ENCODE data around the gene CARD16. TPM values are rescaled to one million over a fixed set of nuclear protein-coding genes. Genes with fewer than 3 reads are reported as not detected.
"Not testable (repeated sequence)": the region's sequence is repeated elsewhere in the genome, so short reads cannot be mapped to it uniquely, and the experiment has no call there.

CARD16 gene
- total and polyA plus RNA-seq, 7 experiments from 2014 or later: 37.1 to 184 (median 69.4) TPM

- Mint-ChIP-seq H3K27me3 (no peaks in the 10 kb centered on the region), H3K4me3 (peak within 1 kb of the TSS; percentile 90 to 98 (median 94)), H3K9me3 (peaks cover 0 to 7% (median 2%) of the 10 kb centered on the region in 11 donors), H3K36me3 (peaks cover 12 to 50% (median 41%) of the 10 kb centered on the region in 5 donors), H3K4me1 (peaks cover 32 to 63% (median 59%) of the 10 kb centered on the region in 7 donors), H3K27ac (peak within 1 kb of the TSS; percentile 92 to 100 (median 96))
- Histone ChIP-seq H3K36me3 (ENCODE audit: control insufficient read depth in 2 of 3, insufficient read depth in 3 of 3, low read length in 3 of 3) (peaks cover 6 to 12% (median 6%) of the 10 kb centered on the region in 3 experiments), H3K27ac (ENCODE audit: low read depth, low read length) (peak within 1 kb of the TSS; percentile 85), H3K9me3 (ENCODE audit: control insufficient read depth in 2 of 3, low read length in 3 of 3) (no peaks in the 10 kb centered on the region), H3K4me3 (ENCODE audit: low read length) (peak within 1 kb of the TSS; percentile 70), H3K27me3 (ENCODE audit: control insufficient read depth in 2 of 2, insufficient read depth in 2 of 2, low read length in 2 of 2) (no peaks in the 10 kb centered on the region), H3K4me1 (ENCODE audit: control insufficient read depth in 2 of 2, insufficient read depth in 2 of 2, low read length in 2 of 2) (peaks cover 19 to 37% of the 10 kb centered on the region in 2 donors)
- ChIA-PET POLR2A (interaction anchor here (0.6 to 1.3 kb wide), 5 partner anchors 8 to 348 kb away, joined by 3 to 5 read pairs (median 3); no protein-coding TSS in a partner anchor), CTCF (interaction anchor here (0.6 kb wide), 1 partner anchor 128 kb away, joined by 4 read pairs; no protein-coding TSS in a partner anchor)
- intact Hi-C loops (cut with micrococcal nuclease): loop anchor here (2.0 to 10.0 kb wide), 3 partner anchors 66 to 990 kb away; partner anchors contain the start of genes CASP4 (in 1 of the 2) and MSANTD4 (in 1 of the 2)
- peak; percentile 82 for ATAC-seq
- peak in 7 of 9 donors; percentile 26 to 52 (median 38) for DNase-seq
Measured at GRCh38 chr11:105034813-105035620, 10.1 kb downstream of the CARD16 start, which contains the start of gene CASP1. TSS of gene CASP1 (minus strand) at chr11:105035144. CDS start at chr11:105035113, 31 bp downstream.

DNA sequence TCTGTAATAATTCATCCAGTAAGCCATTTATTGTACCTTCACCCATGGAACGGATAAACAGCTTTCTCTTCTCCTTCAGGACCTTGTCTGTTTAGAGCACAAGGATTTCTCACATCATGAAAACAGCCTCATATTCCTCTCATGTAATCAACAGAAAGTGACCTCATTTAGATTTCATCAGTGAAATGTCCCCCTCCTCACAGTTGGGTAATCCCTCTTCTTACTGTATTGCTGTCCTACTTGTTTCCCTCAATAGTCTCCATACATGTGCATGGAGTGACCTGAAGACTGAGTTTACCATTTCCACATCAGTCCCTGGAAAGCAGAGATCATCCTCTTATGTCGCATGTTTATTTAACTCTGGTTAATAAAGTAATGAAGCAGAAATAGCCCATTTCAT is 10.7 kb downstream of the CARD16 start:
- Mint-ChIP-seq H3K36me3 (peaks cover 12 to 51% (median 41%) of the 10 kb centered on the region in 5 donors), H3K27ac (peak overlapping the region; percentile 92 to 100 (median 96)), H3K4me1 (peaks cover 32 to 65% (median 54%) of the 10 kb centered on the region in 7 donors), H3K4me3 (peak overlapping the region; percentile 90 to 98 (median 94))
- ATAC-seq: peak; percentile 18
- peak overlapping the region; percentile 85 for H3K27ac ChIP-seq (ENCODE audit: low read depth, low read length)
- DNase-seq: peak in 1 of 9 donors; percentile 7
- H3K9me3 ChIP-seq (ENCODE audit: control insufficient read depth in 2 of 3, low read length in 3 of 3); CTCF ChIA-PET; H3K27me3 Mint-ChIP-seq; H3K27me3 ChIP-seq (ENCODE audit: control insufficient read depth in 2 of 2, insufficient read depth in 2 of 2, low read length in 2 of 2); H3K9me3 Mint-ChIP-seq: not testable (repeated sequence)
- peaks cover 19 to 44% of the 10 kb centered on the region in 2 donors for H3K4me1 ChIP-seq (ENCODE audit: control insufficient read depth in 2 of 2, insufficient read depth in 2 of 2, low read length in 2 of 2)
- intact Hi-C loops (cut with micrococcal nuclease): loop anchor here (2.0 to 10.0 kb wide), 2 partner anchors 66 to 990 kb away; partner anchors contain the start of genes CASP4 (in 1 of the 2) and MSANTD4 (in 1 of the 2)
- peaks cover 12 to 18% (median 12%) of the 10 kb centered on the region in 3 experiments for H3K36me3 ChIP-seq (ENCODE audit: control insufficient read depth in 2 of 3, insufficient read depth in 3 of 3, low read length in 3 of 3)
- peak overlapping the region; percentile 70 for H3K4me3 ChIP-seq (ENCODE audit: low read length)
- POLR2A ChIA-PET: interaction anchor here (1.6 kb wide), 1 partner anchor 9 kb away, joined by 6 read pairs; no protein-coding TSS in a partner anchor

DNA sequence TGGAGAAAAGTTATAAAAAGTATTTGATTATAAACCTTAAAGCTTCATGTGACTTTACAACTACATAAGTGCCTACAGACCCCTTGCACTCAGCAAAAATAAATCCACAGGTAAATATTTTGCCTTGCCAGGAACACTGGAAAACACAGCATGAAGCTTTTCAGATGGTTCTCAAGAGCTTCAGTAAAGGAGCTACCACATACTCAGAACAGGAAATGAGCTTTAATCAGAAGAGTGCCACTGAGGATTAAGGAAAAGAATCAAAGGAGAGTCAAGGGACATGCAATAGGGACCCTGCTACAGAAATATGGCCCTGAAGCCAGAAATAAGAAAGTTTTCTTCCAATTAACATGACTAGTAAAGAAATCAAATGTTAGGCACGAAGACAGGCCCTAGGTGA is 11.4 kb downstream of the CARD16 start:
- Histone ChIP-seq H3K4me1 (ENCODE audit: control insufficient read depth in 2 of 2, insufficient read depth in 2 of 2, low read length in 2 of 2) (peaks cover 19 to 44% of the 10 kb centered on the region in 2 donors), H3K9me3 (ENCODE audit: control insufficient read depth in 2 of 3, low read length in 3 of 3) (no peaks in the 10 kb centered on the region), H3K27me3 (ENCODE audit: control insufficient read depth in 2 of 2, insufficient read depth in 2 of 2, low read length in 2 of 2) (no peaks in the 10 kb centered on the region), H3K36me3 (ENCODE audit: control insufficient read depth in 2 of 3, insufficient read depth in 3 of 3, low read length in 3 of 3) (peaks cover 16 to 24% (median 17%) of the 10 kb centered on the region in 3 experiments), H3K4me3 (ENCODE audit: low read length) (peak overlapping the region; percentile 70), H3K27ac (ENCODE audit: low read depth, low read length) (peak overlapping the region; percentile 85)
- Mint-ChIP-seq H3K27me3 (no peaks in the 10 kb centered on the region), H3K9me3 (peaks cover 0 to 7% (median 2%) of the 10 kb centered on the region in 11 donors), H3K4me3 (peak overlapping the region; percentile 90 to 98 (median 94)), H3K4me1 (peaks cover 32 to 66% (median 59%) of the 10 kb centered on the region in 7 donors), H3K27ac (peak overlapping the region; percentile 92 to 100 (median 96)), H3K36me3 (peaks cover 17 to 56% (median 44%) of the 10 kb centered on the region in 5 donors)
- intact Hi-C loops (cut with micrococcal nuclease): loop anchor here (2.0 to 10.0 kb wide), 4 partner anchors 13 to 991 kb away; partner anchors contain the start of genes CASP4 (in 1 of the 2) and MSANTD4 (in 1 of the 2)
- DNase-seq (peak in 2 of 9 donors; percentile 8 to 20), ATAC-seq (peak; percentile 24)
- ChIA-PET POLR2A (interaction anchor here (1.6 kb wide), 1 partner anchor 10 kb away, joined by 6 read pairs; no protein-coding TSS in a partner anchor), CTCF (no interaction called here)

GRCh38 chr11:105033343-105033742 is 11.8 kb downstream of the CARD16 start:
- peak overlapping the region; percentile 85 for H3K27ac ChIP-seq (ENCODE audit: low read depth, low read length)
- H3K4me3 Mint-ChIP-seq: peak overlapping the region; percentile 90 to 98 (median 94)
- no peaks in the 10 kb centered on the region for H3K27me3 ChIP-seq (ENCODE audit: control insufficient read depth in 2 of 2, insufficient read depth in 2 of 2, low read length in 2 of 2)
- no peaks in the 10 kb centered on the region for H3K9me3 ChIP-seq (ENCODE audit: control insufficient read depth in 2 of 3, low read length in 3 of 3)
- peaks cover 20 to 57% (median 44%) of the 10 kb centered on the region in 5 donors for H3K36me3 Mint-ChIP-seq
- peak; percentile 57 for ATAC-seq
- ChIA-PET POLR2A (interaction anchor here (1.6 kb wide), 1 partner anchor 10 kb away, joined by 6 read pairs; no protein-coding TSS in a partner anchor), CTCF (no interaction called here)
- peaks cover 19 to 44% of the 10 kb centered on the region in 2 donors for H3K4me1 ChIP-seq (ENCODE audit: control insufficient read depth in 2 of 2, insufficient read depth in 2 of 2, low read length in 2 of 2)
- peaks cover 0 to 5% (median 0%) of the 10 kb centered on the region in 11 donors for H3K9me3 Mint-ChIP-seq
- H3K4me3 ChIP-seq (ENCODE audit: low read length): peak overlapping the region; percentile 70
- no peak for DNase-seq
- intact Hi-C loops (cut with micrococcal nuclease): loop anchor here (2.0 to 10.0 kb wide), 3 partner anchors 13 to 991 kb away; partner anchors contain the start of gene MSANTD4 (in 1 of the 2)
- no peaks in the 10 kb centered on the region for H3K27me3 Mint-ChIP-seq
- H3K4me1 Mint-ChIP-seq: peaks cover 32 to 70% (median 63%) of the 10 kb centered on the region in 7 donors
- H3K27ac Mint-ChIP-seq: peak overlapping the region; percentile 52 to 99 (median 93)
- H3K36me3 ChIP-seq (ENCODE audit: control insufficient read depth in 2 of 3, insufficient read depth in 3 of 3, low read length in 3 of 3): peaks cover 16 to 27% (median 19%) of the 10 kb centered on the region in 3 experiments

GRCh38 chr11:105032495-105032894 is 12.6 kb downstream of the CARD16 start:
- intact Hi-C loops (cut with micrococcal nuclease): loop anchor here (2.0 to 10.0 kb wide), 3 partner anchors 14 to 992 kb away; partner anchors contain the start of gene MSANTD4 (in 1 of the 2)
- H3K36me3 Mint-ChIP-seq: peaks cover 16 to 54% (median 41%) of the 10 kb centered on the region in 5 donors
- POLR2A ChIA-PET: no interaction called here

GRCh38 chr11:105027678-105028077 is 17.5 kb downstream of the CARD16 start:
- H3K4me1 Mint-ChIP-seq: peaks cover 20 to 57% (median 39%) of the 10 kb centered on the region in 7 donors
- CTCF ChIA-PET: no interaction called here
- H3K9me3 Mint-ChIP-seq: no peaks in the 10 kb centered on the region
- H3K27ac ChIP-seq (ENCODE audit: low read depth, low read length): no peak overlapping the region
- POLR2A ChIA-PET: no interaction called here
- H3K27ac Mint-ChIP-seq: peak overlapping the region; percentile 15 to 80 (median 46)
- H3K4me3 Mint-ChIP-seq: peak overlapping the region in 8 of 10 donors; percentile 3 to 72 (median 30)
- no peaks in the 10 kb centered on the region for H3K27me3 ChIP-seq (ENCODE audit: control insufficient read depth in 2 of 2, insufficient read depth in 2 of 2, low read length in 2 of 2)
- H3K36me3 ChIP-seq (ENCODE audit: control insufficient read depth in 2 of 3, insufficient read depth in 3 of 3, low read length in 3 of 3): peaks cover 16 to 43% (median 36%) of the 10 kb centered on the region in 3 experiments
- no peak overlapping the region for H3K4me3 ChIP-seq (ENCODE audit: low read length)
- peak; percentile 32 for ATAC-seq
- H3K4me1 ChIP-seq (ENCODE audit: control insufficient read depth in 2 of 2, insufficient read depth in 2 of 2, low read length in 2 of 2): peaks cover 12 to 24% of the 10 kb centered on the region in 2 donors
- intact Hi-C loops (cut with micrococcal nuclease): no loop called here
- peaks cover 24 to 75% (median 52%) of the 10 kb centered on the region in 5 donors for H3K36me3 Mint-ChIP-seq
- no peaks in the 10 kb centered on the region for H3K9me3 ChIP-seq (ENCODE audit: control insufficient read depth in 2 of 3, low read length in 3 of 3)
- H3K27me3 Mint-ChIP-seq: no peaks in the 10 kb centered on the region
- no peak for DNase-seq

More at GRCh38 chr11:105032495-105032894, 12.6 kb downstream of the CARD16 start:
- CTCF ChIA-PET: interaction anchor here (0.6 kb wide), 1 partner anchor 48 kb away, joined by 3 read pairs; no protein-coding TSS in a partner anchor
- peak overlapping the region in 7 of 9 donors; percentile 5 to 99 (median 46) for H3K27ac Mint-ChIP-seq
- H3K27me3 Mint-ChIP-seq: no peaks in the 10 kb centered on the region
- Histone ChIP-seq H3K27ac (ENCODE audit: low read depth, low read length) (no peak overlapping the region), H3K36me3 (ENCODE audit: control insufficient read depth in 2 of 3, insufficient read depth in 3 of 3, low read length in 3 of 3) (peaks cover 16 to 27% (median 19%) of the 10 kb centered on the region in 3 experiments), H3K27me3 (ENCODE audit: control insufficient read depth in 2 of 2, insufficient read depth in 2 of 2, low read length in 2 of 2) (no peaks in the 10 kb centered on the region), H3K4me3 (ENCODE audit: low read length) (peak overlapping the region; percentile 70), H3K9me3 (ENCODE audit: control insufficient read depth in 2 of 3, low read length in 3 of 3) (no peaks in the 10 kb centered on the region), H3K4me1 (ENCODE audit: control insufficient read depth in 2 of 2, insufficient read depth in 2 of 2, low read length in 2 of 2) (peaks cover 19 to 44% of the 10 kb centered on the region in 2 donors)
- H3K4me3 Mint-ChIP-seq: peak overlapping the region; percentile 68 to 98 (median 92)
- no peak for DNase-seq
- peaks cover 37 to 76% (median 68%) of the 10 kb centered on the region in 7 donors for H3K4me1 Mint-ChIP-seq
- peaks cover 0 to 3% (median 0%) of the 10 kb centered on the region in 11 donors for H3K9me3 Mint-ChIP-seq
- ATAC-seq: peak; percentile 36
